ENCODE results near the gene MIER2. TPM values are rescaled to one million over a fixed set of nuclear protein-coding genes. Genes with fewer than 3 reads are reported as not detected.

MIER2 gene
- total RNA-seq, 4 donors from 2014 or later: 11.6 to 26.4 (median 18.9) TPM

DNA sequence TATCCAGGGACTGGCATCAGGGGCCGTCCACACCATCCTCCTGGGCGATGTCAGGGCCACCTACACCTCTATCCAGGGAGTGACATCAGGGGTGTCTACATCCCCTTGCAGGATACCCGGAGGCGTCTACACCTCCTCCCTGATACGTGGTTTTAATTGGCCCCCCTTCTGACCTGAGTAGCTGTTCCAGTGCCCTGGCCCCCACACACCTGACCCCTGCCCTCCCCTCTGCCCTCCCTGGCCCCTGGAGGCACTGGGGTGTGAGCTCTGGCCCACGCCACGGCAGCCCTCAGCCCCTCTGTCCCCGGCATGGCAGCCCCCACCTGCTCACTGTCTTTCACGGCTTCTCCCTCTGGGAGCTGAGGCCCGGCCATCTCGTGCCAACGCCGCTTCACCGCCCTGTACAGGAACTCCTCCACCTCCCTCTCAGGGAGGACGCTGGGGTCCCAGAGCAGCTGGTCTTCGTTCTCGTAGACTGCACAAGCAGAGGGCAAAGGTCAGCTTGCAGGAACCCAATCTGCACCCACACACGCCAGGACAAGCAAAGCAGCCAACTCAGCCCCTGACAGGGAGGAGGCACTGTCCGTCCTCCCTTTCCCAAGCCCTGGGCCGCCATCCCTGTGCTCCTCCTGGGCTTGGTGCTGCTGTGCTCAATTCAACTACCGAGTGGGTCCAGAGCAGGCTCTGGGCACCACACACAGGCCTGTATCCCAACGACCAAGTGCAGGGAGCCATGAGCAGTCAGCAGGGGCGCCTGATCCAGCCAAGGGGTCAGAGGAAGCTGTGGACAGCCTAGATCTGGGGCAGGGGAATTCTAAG is 31.2 kb downstream of the MIER2 start:
- Histone ChIP-seq H3K27me3 (no peaks in the 10 kb centered on the region), H3K9me3 (peaks cover 0 to 6% (median 2%) of the 10 kb centered on the region in 4 donors), H3K36me3 (peaks cover 38 to 78% (median 68%) of the 10 kb centered on the region in 4 donors), H3K4me1 (peaks cover 5 to 15% (median 9%) of the 10 kb centered on the region in 4 donors), H3K27ac (replicated peaks in 1 of 4) (peak overlapping the region in 2 of 4 donors; percentile 41 to 51), H3K4me3 (no peak overlapping the region)
- 74% methylated on average over 20 of the region's 23 CpGs for WGBS
- intact Hi-C loops (cut with DNase I): no loop called here
- TF ChIP-seq, protein P1, sequence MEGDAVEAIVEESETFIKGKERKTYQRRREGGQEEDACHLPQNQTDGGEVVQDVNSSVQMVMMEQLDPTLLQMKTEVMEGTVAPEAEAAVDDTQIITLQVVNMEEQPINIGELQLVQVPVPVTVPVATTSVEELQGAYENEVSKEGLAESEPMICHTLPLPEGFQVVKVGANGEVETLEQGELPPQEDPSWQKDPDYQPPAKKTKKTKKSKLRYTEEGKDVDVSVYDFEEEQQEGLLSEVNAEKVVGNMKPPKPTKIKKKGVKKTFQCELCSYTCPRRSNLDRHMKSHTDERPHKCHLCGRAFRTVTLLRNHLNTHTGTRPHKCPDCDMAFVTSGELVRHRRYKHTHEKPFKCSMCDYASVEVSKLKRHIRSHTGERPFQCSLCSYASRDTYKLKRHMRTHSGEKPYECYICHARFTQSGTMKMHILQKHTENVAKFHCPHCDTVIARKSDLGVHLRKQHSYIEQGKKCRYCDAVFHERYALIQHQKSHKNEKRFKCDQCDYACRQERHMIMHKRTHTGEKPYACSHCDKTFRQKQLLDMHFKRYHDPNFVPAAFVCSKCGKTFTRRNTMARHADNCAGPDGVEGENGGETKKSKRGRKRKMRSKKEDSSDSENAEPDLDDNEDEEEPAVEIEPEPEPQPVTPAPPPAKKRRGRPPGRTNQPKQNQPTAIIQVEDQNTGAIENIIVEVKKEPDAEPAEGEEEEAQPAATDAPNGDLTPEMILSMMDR (IDR thresholded peaks at IDR 0.05): no peak
- TF ChIP-seq EP300 (IDR thresholded peaks at IDR 0.05) (no peak), POLR2A (IDR thresholded peaks at IDR 0.05; ENCODE audit: low read depth) (no peak), POLR2AphosphoS5 (IDR thresholded peaks at IDR 0.05) (peak in 1 of 2 donors; percentile 10)
- DNase-seq (ENCODE audit: extremely low spot score): no peak

- intact Hi-C loops (cut with DNase I): no loop called here
- Histone ChIP-seq H3K4me3 (peak overlapping the region; percentile 38 to 54 (median 44)), H3K4me1 (peaks cover 9 to 15% (median 12%) of the 10 kb centered on the region in 4 donors), H3K27me3 (no peaks in the 10 kb centered on the region), H3K36me3 (peaks cover 45 to 83% (median 77%) of the 10 kb centered on the region in 4 donors), H3K27ac (replicated peaks in 1 of 4) (peak overlapping the region in 3 of 4 donors; percentile 55 to 71 (median 64)), H3K9me3 (no peaks in the 10 kb centered on the region)
- no peak for DNase-seq (ENCODE audit: extremely low spot score)
- WGBS: 85% methylated on average over 25 of the region's 33 CpGs
- TF ChIP-seq POLR2AphosphoS5 (IDR thresholded peaks at IDR 0.05): peak; percentile 7 to 69
- TF ChIP-seq, protein P1 (IDR thresholded peaks at IDR 0.05): no peak
These were observed 32.8 kb downstream of the MIER2 start for GRCh38 chr19:311813-312261.

DNA sequence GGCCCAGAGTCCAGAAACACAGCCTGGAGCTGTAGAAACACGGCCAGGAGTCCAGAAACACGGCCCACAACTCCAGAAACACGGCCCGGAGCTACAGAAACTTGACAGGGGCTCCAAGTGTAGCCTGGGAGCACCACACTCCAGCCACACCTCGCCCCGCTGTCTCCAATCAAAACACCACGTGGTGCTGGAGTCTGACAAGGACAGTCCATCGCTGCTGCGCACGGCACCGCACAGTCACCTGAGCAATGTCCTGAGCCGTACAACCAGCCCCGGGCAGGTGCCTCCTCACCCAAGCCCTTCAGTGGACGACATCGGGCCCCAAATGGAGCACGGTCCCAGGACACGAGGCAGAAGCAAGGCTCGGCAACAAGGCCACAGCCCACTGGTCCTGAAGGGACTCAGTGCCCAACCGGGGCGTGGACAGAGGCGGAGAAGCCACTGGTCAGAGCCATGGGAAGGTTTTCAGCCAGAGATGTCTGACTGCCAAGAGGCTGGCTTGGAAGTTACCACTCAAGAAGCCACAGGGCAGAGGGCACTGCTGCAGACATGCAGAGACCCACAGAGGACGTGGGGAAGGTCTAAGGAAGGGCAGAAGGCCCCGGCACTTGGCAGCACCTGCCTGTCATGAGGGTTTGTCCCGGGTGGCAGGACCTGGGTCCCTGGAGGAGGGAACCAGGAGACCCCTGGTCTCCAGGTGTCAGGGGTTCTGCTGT is 33.7 kb downstream of the MIER2 start:
- Histone ChIP-seq H3K9me3 (no peaks in the 10 kb centered on the region), H3K4me1 (peaks cover 10 to 15% (median 12%) of the 10 kb centered on the region in 4 donors), H3K4me3 (peak overlapping the region; percentile 38 to 54 (median 44)), H3K36me3 (peaks cover 51 to 83% (median 78%) of the 10 kb centered on the region in 4 donors), H3K27ac (replicated peaks in 1 of 4) (peak overlapping the region; percentile 28 to 71 (median 60)), H3K27me3 (no peaks in the 10 kb centered on the region)
- intact Hi-C loops (cut with DNase I): no loop called here
- DNase-seq (ENCODE audit: extremely low spot score): no peak
- TF ChIP-seq POLR2AphosphoS5 (IDR thresholded peaks at IDR 0.05): no peak
- TF ChIP-seq POLR2A (IDR thresholded peaks at IDR 0.05; ENCODE audit: low read depth): no peak
- no peak for TF ChIP-seq EP300 (IDR thresholded peaks at IDR 0.05)
- TF ChIP-seq, protein P1 (IDR thresholded peaks at IDR 0.05): no peak
- WGBS: 87% methylated on average over 11 of the region's 24 CpGs

DNA sequence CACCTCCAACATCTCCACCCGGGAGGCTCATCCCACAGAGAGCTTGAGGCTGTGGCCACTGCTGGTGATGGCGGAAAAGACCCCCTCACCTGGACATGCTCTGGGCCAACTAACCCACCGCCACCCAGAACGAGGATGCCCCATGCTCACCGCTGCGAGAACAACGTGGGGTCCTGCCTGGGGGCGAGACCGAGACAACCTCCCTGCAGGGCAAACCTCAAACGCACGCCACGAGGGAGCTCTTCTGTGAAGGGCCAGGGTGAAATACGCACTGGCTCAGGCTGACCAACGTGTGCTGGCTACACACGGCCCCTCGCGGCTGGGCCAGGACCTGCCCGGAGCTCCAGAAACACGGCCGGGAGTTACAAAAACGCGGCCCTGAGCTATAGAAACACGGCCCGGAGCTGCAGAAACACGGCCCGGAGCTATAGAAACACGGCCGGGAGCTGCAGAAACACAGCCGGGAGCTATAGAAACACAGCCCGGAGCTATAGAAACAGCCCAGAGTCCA is 34.4 kb downstream of the MIER2 start:
- Histone ChIP-seq H3K4me3 (peak overlapping the region; percentile 38 to 54 (median 44)), H3K36me3 (peaks cover 53 to 84% (median 82%) of the 10 kb centered on the region in 4 donors), H3K27me3 (no peaks in the 10 kb centered on the region), H3K9me3 (no peaks in the 10 kb centered on the region), H3K27ac (replicated peaks in 1 of 4) (peak overlapping the region; percentile 28 to 71 (median 60)), H3K4me1 (peaks cover 10 to 15% (median 12%) of the 10 kb centered on the region in 4 donors)
- no peak for TF ChIP-seq EP300 (IDR thresholded peaks at IDR 0.05)
- TF ChIP-seq POLR2AphosphoS5 (IDR thresholded peaks at IDR 0.05): no peak
- TF ChIP-seq, protein P1 (IDR thresholded peaks at IDR 0.05): no peak
- no peak for TF ChIP-seq POLR2A (IDR thresholded peaks at IDR 0.05; ENCODE audit: low read depth)
- intact Hi-C loops (cut with DNase I): no loop called here
- DNase-seq (ENCODE audit: extremely low spot score): no peak
- 50% methylated on average over 18 of the region's 30 CpGs for WGBS
